GM18505 (cell line): Measurements from ENCODE around the gene UIMC1.
"Not testable (repeated sequence)": the region's sequence is repeated elsewhere in the genome, so short reads cannot be mapped to it uniquely, and the experiment has no call there.

Experiments used
- ATAC-seq: cut with Tn5 transposase; IDR thresholded peaks from one replicate; pipeline ENCODE4 v1.9.1; 2021; ENCODE audit not compliant: unreplicated experiment
- POLR2A ChIP-seq: IDR thresholded peaks from 4 replicates; pipeline ENCODE4 v1.6.1; 2011; ENCODE audit warnings: borderline replicate concordance; ENCODE audit not compliant: insufficient read depth, insufficient read length; ENCODE audit errors: extremely low read depth

UIMC1 gene

DNA sequence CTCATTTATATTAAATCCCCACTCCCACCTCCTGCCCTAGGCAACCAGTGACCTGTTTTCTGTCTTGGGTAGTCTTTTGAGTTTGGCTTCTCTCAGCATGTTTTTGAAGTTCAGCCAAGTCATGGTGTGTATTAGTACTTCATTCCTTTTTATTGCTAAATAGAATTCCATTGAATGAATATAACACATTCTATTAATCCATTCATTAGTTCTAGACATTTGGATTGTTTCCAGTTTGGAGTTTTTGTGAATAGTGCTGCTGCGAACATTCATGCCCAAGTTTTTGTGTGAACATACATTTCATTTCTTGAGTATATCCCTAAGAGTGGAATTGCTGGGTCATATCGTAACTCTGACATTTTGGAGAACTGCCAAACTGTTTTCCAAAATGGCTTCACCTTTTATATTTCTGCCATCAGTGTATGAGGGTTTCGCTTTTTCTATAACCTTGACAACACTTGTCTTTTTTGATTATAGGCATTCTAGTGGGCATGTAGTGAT, 18.6 kb upstream of the UIMC1 start:
- no peak for ATAC-seq
- TF ChIP-seq POLR2A: no peak

DNA sequence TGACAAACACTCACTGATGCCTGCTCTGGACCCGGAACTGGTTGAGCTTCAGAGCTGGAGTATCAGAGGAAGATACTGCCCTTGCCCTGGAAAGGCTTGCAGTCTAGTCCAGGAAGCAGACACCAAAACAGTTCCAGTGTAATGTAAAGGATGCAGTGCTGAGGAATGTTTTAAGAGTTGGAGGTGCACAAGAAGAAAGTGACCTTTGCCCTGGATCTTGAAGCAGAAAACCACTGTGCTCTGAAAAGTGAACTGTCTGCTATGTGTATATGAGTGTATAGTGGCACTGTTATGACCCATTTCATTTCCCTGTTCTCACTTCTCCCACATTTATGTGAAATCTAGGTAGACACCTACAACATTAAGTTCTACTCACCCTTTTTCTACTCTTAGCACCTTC, 18.0 kb upstream of the UIMC1 start:
- TF ChIP-seq POLR2A: no peak
- ATAC-seq: no peak

DNA sequence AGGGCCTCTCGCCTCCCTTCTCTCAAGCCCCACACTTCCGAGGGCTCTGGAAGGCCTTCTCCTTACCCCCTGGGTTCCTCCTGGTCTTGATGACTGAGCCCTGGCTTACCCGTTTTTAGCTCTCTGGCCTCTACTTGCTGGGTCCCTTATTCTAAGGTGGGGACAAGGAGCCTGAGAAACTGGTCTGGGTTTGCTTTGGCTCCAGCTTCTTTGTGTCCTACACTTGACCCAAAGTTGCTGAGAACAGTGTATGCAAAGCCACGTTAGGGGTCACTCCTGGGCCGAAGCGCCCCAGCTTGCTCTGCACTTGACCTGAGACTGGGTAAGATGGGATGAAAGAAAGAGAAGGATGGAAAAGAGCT, 16.7 kb upstream of the UIMC1 start:
- TF ChIP-seq POLR2A: no peak
- ATAC-seq: no peak

DNA sequence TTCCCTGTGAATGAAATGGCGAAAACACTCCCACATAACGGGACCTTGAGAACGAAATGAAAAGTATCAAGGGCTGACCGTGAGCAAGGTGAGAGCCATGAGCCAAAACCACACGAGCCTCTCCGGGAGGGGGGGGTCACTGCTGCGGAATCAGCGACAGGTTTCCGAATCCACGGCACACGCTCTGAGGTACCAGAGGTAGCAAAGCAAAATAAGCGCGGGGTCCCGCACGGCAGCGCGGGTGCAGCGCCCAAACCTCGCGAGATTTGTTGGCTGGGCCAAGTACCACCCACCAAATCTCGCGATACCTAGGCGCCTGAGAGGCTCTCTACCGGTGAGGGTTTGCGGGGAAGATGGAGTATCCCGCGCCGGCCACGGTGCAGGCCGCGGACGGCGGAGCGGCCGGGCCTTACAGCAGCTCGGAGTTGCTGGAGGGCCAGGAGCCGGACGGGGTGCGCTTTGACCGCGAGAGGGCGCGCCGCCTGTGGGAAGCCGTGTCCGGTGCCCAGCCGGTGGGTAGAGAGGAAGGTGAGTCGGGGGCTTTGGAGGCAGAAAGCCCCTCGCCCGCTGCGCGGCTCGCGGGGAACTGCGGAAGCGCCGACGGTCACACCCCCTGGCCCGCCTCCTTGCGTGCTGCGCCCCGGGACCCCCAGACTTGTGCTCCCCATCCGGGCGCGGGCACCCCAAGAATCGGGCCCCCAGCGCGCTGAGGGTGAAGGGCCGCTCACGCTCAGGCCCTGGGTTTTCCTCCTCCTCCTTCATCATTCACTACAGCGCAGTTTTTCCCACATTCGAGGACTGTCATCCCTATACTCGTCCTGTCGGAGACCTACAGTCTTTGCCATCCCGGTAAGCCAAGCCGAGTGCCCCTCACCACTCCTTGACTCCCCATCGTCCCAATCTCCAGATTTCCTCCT, 16.1 kb upstream of the UIMC1 start, which contains the start of gene ZNF346:
Gene ZNF346 (plus strand): TSS at position 311 of the 917 bp plus-strand sequence. CDS start 43 bp downstream, at position 354.
- peak; percentile 89 for TF ChIP-seq POLR2A
- ATAC-seq: peak; percentile 92

DNA sequence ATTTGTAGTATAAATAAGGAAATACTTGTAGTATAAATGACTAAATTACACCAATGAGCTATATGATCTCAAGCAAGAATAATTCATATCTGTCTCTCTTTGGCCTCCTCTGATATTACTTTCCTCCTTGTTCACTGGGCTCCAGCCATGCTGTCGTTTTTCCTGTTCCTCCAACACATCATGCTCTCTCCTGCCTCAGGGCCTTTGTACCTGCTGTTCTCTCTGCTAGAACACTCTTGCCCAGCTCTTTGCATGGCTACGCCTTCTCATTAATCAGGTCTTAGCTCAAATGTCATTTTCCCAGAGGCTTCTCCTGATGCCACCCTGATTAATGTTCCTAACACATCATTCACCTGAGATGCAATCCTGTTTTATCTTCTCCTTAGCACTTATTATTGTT, 13.5 kb upstream of the UIMC1 start:
- no peak for TF ChIP-seq POLR2A

DNA sequence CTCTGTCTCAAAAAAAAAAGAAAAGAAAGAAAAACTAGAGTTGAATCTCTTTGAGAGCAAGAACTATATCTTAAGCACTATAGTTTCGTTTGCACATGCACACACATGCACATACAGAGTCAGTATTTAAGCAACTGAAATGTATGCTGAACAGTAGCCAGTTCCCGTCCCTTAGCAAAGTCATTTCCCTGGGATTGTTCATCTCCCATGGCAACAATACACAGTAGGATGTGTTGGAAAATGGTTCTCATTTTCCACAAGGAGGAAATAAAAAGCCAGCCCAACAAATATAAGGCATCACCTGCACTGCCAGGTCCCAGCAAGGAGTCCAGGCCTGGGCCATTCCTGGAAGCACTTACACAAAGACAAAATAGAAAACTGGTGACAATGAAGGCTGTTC, 11.8 kb upstream of the UIMC1 start:
- ATAC-seq: no peak
- TF ChIP-seq POLR2A: no peak

More for the DNA sequence above, 13.5 kb upstream of the UIMC1 start:
- no peak for ATAC-seq

DNA sequence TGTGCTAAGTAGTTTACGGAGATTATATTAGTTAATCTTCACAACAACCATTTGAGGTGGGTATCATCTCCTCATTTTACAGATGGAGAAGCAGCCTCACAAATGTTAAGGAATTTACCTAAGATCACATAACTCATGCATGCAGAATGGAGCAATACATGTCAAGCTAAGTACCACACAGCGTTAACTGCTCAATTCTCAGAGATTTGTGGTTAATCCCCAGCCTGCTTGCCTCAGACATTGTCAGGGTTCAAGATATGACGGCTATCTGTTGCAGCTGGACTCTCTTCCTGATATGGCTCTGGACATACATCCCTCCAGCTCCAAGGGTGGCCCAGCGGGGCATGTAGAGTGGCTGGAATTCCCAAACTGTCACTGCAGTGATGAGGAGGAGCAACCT, 8.6 kb upstream of the UIMC1 start:
- no peak for ATAC-seq
- no peak for TF ChIP-seq POLR2A

DNA sequence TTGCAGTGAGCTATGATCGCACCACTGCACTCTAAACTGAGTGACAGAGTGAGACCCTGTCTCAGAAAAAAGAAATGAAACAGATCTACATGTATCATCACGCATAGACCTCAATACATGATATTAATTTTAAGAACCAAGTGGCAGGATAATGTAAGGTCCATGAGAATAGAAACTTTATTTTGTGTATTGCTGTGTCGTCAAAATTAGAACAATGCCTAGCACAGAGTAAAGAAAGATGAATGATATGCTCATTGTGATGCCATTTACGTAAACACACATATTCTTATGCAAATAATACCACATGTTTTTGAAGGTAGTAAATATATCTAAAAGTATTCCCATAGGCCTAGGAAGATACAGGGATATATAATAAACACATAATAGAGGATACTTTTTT, 3.6 kb upstream of the UIMC1 start:
- no peak for ATAC-seq
- no peak for TF ChIP-seq POLR2A

DNA sequence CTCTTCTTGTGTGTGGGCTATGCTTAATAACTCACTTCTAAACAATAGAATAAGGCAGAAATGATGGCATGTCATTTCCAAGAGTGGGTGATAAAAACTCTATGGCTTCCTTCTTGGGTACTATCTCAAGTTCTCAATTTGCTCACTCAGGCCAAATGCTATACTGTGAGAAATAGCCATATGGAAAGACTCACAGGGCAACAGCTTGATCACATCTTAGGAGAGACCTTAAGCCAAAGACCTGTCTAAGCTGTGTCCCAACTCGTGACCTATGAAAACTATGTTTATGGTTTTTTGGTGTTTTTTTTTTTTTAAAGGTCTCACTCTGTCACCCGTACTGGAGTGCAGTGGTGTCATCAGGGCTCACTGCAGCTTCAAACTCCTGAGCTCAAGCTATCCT, 2.1 kb upstream of the UIMC1 start:
- TF ChIP-seq POLR2A: no peak
- no peak for ATAC-seq

DNA sequence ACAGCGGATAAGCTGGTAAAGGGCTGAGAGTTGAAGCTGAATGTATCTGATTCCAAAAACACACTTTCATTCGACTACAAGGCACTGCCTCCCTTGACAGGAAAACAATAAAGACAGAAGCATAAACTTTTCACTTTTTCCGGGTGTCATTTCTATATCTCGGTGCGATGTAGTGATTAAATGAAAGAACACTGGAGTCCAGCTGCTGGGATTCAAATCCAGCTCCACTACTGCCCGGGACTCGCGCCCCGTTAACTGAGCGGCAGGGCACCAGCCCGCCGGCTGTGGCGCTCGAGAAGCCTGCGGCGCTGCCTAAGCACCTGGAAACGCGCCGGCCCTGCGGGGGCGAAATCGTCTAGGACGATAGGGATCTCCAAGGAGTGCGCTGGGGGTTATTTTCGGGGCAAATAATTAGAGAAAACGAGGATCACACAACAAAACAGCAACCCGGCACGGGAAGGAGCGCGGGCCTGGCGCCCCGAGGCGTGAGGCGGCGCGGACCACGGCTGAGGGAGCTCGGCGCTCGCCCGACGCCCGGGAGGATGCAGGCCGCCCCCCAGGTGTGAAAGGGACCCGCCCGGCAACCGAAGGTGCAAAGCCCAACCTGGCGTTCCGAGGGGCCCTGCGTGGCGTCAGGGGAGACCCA, 837 bp downstream of the UIMC1 start:
- TF ChIP-seq POLR2A: no peak
- peak; percentile 29 for ATAC-seq

DNA sequence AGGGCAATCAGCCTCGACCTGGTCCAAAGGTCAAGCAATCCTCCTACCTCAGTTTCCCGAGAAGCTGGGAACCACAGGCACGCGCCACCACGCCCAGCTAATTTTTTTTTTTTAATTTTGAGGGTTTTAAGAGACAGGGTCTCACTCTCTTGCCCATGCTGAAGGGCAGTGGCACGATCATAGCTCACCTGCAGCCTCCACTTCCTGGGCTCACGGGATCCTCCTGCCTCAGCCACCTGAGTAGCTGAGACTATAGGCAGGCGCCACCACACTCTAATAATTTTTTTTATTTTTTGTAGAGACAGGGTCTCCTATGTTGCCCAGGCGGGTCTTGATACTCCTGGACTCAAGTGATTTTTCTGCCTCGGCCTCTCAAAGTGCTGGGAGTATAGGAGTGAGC, 1.6 kb downstream of the UIMC1 start:
- TF ChIP-seq POLR2A: no peak
- no peak for ATAC-seq

DNA sequence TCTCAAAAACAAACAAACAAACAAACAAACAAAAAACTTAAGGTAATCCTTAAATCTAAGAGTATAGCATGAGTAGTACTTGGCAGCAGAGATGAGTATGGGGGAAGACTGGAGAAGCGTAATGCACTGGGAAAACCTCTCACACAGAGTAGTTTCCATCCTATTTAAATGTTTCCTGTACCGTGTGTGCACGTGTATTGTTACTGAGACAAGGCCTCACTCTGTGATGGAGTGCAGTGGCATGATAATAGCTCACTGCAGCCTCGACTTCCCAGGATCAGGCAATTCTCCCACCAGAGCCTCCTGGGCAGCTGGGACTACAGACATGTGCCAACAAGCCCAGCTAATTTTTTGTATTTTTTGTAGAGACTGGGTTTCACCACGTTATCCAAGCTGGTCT, 2.9 kb downstream of the UIMC1 start:
- no peak for TF ChIP-seq POLR2A
- no peak for ATAC-seq

DNA sequence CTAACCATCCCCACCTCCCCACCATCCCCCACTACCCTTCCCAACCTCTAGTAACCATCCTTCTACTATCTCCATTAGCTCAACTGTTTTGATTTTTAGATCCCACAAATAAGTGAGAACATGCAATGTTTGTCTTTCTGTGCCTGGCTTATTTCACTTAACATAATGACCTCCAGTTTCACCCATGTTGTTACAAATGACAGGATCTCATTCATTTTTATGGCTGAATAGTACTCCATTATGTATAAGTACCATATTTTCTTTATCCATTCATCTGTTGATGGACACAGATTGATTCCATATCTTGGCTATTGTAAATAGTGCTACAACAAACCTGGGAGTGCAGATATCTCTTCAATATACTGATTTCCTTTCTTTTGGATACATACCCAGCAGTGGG, 7.1 kb downstream of the UIMC1 start:
- ATAC-seq: not testable (repeated sequence)

DNA sequence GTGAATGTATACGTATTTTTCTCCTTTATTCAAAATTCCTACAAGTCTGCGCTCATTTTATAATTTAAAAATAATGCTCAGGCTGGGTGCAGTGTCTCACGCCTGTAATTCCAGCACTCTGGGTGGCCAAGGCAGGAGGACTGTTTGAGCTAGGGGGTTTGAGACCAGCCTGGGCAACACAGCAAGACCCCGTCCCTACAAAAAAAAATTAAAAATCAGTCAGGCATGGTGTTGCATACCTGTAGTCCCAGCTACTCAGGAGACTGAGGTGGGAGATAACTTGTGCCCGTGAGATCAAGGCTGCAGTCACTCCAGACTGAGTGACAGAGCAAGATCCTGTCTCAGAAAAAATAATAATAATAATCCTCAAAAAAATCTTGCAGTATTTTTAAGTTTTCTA, 7.8 kb downstream of the UIMC1 start:
- no peak for TF ChIP-seq POLR2A
- no peak for ATAC-seq
